Memory B cell (primary cell): ENCODE data around the gene HSD17B7.
"Not testable (repeated sequence)": the region's sequence is repeated elsewhere in the genome, so short reads cannot be mapped to it uniquely, and the experiment has no call there.

Experiments
- ATAC-seq: fragments of 150-1000 bp; cut with Tn5 transposase; 2 replicates; pipeline ENCODE4 v1.10.0; 2021; ENCODE audit warnings: low read depth, mild to moderate bottlenecking, moderate library complexity
- DNase-seq, 2 donors: peaks; one replicate each; pipeline ENCODE4 v3.0.0; 2022; ENCODE audit warnings: low spot score in 2 of 2
- H3K27ac Mint-ChIP-seq: one replicate; pipeline ENCODE4 v1.8.0; 2022; ENCODE audit warnings: mild to moderate bottlenecking, moderate library complexity, mixed read lengths
- H3K27me3 Mint-ChIP-seq: one replicate; pipeline ENCODE4 v1.8.0; 2022; ENCODE audit warnings: mixed read lengths
- H3K36me3 Mint-ChIP-seq: one replicate; pipeline ENCODE4 v1.8.0; 2022; ENCODE audit warnings: mild to moderate bottlenecking, mixed read lengths
- H3K4me1 Mint-ChIP-seq: one replicate; pipeline ENCODE4 v1.8.0; 2022; ENCODE audit warnings: mixed read lengths
- H3K4me3 Mint-ChIP-seq: one replicate; pipeline ENCODE4 v1.8.0; 2022; ENCODE audit warnings: mild to moderate bottlenecking, moderate library complexity, mixed read lengths
- H3K9me3 Mint-ChIP-seq: one replicate; pipeline ENCODE4 v1.8.0; 2022; ENCODE audit warnings: mixed read lengths

The HSD17B7 gene

GRCh38 chr1:162790303-162790984, at the start of gene HSD17B7:
Gene HSD17B7, plus strand, starts transcription at chr1:162790702. Its CDS starts 99 bp downstream, at chr1:162790801.
- not testable (repeated sequence) for H3K4me1 Mint-ChIP-seq

GRCh38 chr1:162740755-162741154, 49.7 kb upstream of the HSD17B7 start:
- Mint-ChIP-seq H3K27me3 (no peaks in the 10 kb centered on the region), H3K36me3 (no peaks in the 10 kb centered on the region), H3K4me1 (no peaks in the 10 kb centered on the region), H3K4me3 (no peak overlapping the region), H3K27ac (no peak overlapping the region), H3K9me3 (no peaks in the 10 kb centered on the region)
- no peak for ATAC-seq
- DNase-seq = no peak

More at GRCh38 chr1:162790303-162790984, at the start of gene HSD17B7:
- Mint-ChIP-seq H3K4me3 (peak within 1 kb of the TSS; percentile 90), H3K27ac (peak within 1 kb of the TSS; percentile 93)
- H3K36me3 Mint-ChIP-seq, H3K9me3 Mint-ChIP-seq, H3K27me3 Mint-ChIP-seq: not testable (repeated sequence)
- peak; percentile 96 for ATAC-seq
- peak; percentile 54 to 71 for DNase-seq

GRCh38 chr1:162741574-162741973, 48.9 kb upstream of the HSD17B7 start:
- no peaks in the 10 kb centered on the region for H3K27me3 Mint-ChIP-seq
- ATAC-seq (no peak), DNase-seq (no peak)
- H3K4me1 Mint-ChIP-seq = no peaks in the 10 kb centered on the region
- no peaks in the 10 kb centered on the region for H3K36me3 Mint-ChIP-seq
- H3K4me3 Mint-ChIP-seq = no peak overlapping the region
- no peaks in the 10 kb centered on the region for H3K9me3 Mint-ChIP-seq
- no peak overlapping the region for H3K27ac Mint-ChIP-seq

GRCh38 chr1:162746264-162746942, 44.1 kb upstream of the HSD17B7 start:
- not testable (repeated sequence) for ATAC-seq, H3K36me3 Mint-ChIP-seq

GRCh38 chr1:162753001-162753658, 37.4 kb upstream of the HSD17B7 start:
- Mint-ChIP-seq H3K9me3 (peaks cover 2% of the 10 kb centered on the region), H3K4me1 (no peaks in the 10 kb centered on the region), H3K4me3 (no peak overlapping the region), H3K36me3 (no peaks in the 10 kb centered on the region), H3K27me3 (peaks cover 1% of the 10 kb centered on the region), H3K27ac (no peak overlapping the region)
- ATAC-seq (no peak), DNase-seq (no peak)

More at GRCh38 chr1:162746264-162746942, 44.1 kb upstream of the HSD17B7 start:
- not testable (repeated sequence) for H3K9me3 Mint-ChIP-seq, H3K4me3 Mint-ChIP-seq, H3K4me1 Mint-ChIP-seq, H3K27ac Mint-ChIP-seq, DNase-seq, H3K27me3 Mint-ChIP-seq

GRCh38 chr1:162753998-162754585, 36.4 kb upstream of the HSD17B7 start:
- ATAC-seq (no peak), DNase-seq (no peak)
- Mint-ChIP-seq H3K4me1 (no peaks in the 10 kb centered on the region), H3K4me3 (no peak overlapping the region), H3K27me3 (peaks cover 1% of the 10 kb centered on the region), H3K36me3 (no peaks in the 10 kb centered on the region), H3K27ac (no peak overlapping the region), H3K9me3 (peaks cover 2% of the 10 kb centered on the region)

- Mint-ChIP-seq H3K27ac (no peak overlapping the region), H3K4me1 (no peaks in the 10 kb centered on the region), H3K4me3 (no peak overlapping the region), H3K9me3 (no peaks in the 10 kb centered on the region), H3K27me3 (peaks cover 1% of the 10 kb centered on the region), H3K36me3 (no peaks in the 10 kb centered on the region)
- ATAC-seq (no peak), DNase-seq (no peak)
Observed at GRCh38 chr1:162755306-162755705, 35.2 kb upstream of the HSD17B7 start.

- ATAC-seq = no peak
- Mint-ChIP-seq H3K36me3 (no peaks in the 10 kb centered on the region), H3K4me3 (no peak overlapping the region), H3K27me3 (peaks cover 1% of the 10 kb centered on the region), H3K4me1 (no peaks in the 10 kb centered on the region), H3K27ac (no peak overlapping the region), H3K9me3 (no peaks in the 10 kb centered on the region)
- no peak for DNase-seq
Observed at GRCh38 chr1:162756523-162756922, 34.0 kb upstream of the HSD17B7 start.

- Mint-ChIP-seq H3K4me3 (no peak overlapping the region), H3K9me3 (no peaks in the 10 kb centered on the region), H3K27me3 (peaks cover 1% of the 10 kb centered on the region), H3K27ac (no peak overlapping the region), H3K36me3 (no peaks in the 10 kb centered on the region), H3K4me1 (no peaks in the 10 kb centered on the region)
- ATAC-seq (no peak), DNase-seq (no peak)
Observed at GRCh38 chr1:162757476-162757875, 33.0 kb upstream of the HSD17B7 start.

GRCh38 chr1:162765788-162766187, 24.7 kb upstream of the HSD17B7 start:
- DNase-seq (no peak), ATAC-seq (no peak)
- Mint-ChIP-seq H3K27ac (no peak overlapping the region), H3K4me3 (no peak overlapping the region), H3K9me3 (no peaks in the 10 kb centered on the region), H3K27me3 (peaks cover 3% of the 10 kb centered on the region), H3K36me3 (no peaks in the 10 kb centered on the region), H3K4me1 (no peaks in the 10 kb centered on the region)

GRCh38 chr1:162772571-162773154, 17.8 kb upstream of the HSD17B7 start:
- DNase-seq (no peak), ATAC-seq (no peak)
- H3K27me3 Mint-ChIP-seq = peaks cover 9% of the 10 kb centered on the region
- H3K27ac Mint-ChIP-seq = no peak overlapping the region
- no peaks in the 10 kb centered on the region for H3K4me1 Mint-ChIP-seq
- H3K9me3 Mint-ChIP-seq = no peaks in the 10 kb centered on the region
- H3K4me3 Mint-ChIP-seq = no peak overlapping the region
- peaks cover 3% of the 10 kb centered on the region for H3K36me3 Mint-ChIP-seq

- no peak for ATAC-seq
- peaks cover 11% of the 10 kb centered on the region for H3K27me3 Mint-ChIP-seq
- H3K4me1 Mint-ChIP-seq = no peaks in the 10 kb centered on the region
Observed at GRCh38 chr1:162774007-162774406, 16.5 kb upstream of the HSD17B7 start.

GRCh38 chr1:162779043-162779442, 11.5 kb upstream of the HSD17B7 start:
- Mint-ChIP-seq H3K36me3 (peaks cover 2% of the 10 kb centered on the region), H3K4me1 (no peaks in the 10 kb centered on the region)
- ATAC-seq = no peak

More at GRCh38 chr1:162774007-162774406, 16.5 kb upstream of the HSD17B7 start:
- Mint-ChIP-seq H3K4me3 (no peak overlapping the region), H3K27ac (no peak overlapping the region), H3K36me3 (peaks cover 3% of the 10 kb centered on the region), H3K9me3 (no peaks in the 10 kb centered on the region)
- DNase-seq = no peak

GRCh38 chr1:162782671-162783070, 7.8 kb upstream of the HSD17B7 start:
- no peaks in the 10 kb centered on the region for H3K9me3 Mint-ChIP-seq
- no peak overlapping the region for H3K27ac Mint-ChIP-seq
- peaks cover 2% of the 10 kb centered on the region for H3K36me3 Mint-ChIP-seq
- no peak for ATAC-seq
- DNase-seq = no peak
- no peak overlapping the region for H3K4me3 Mint-ChIP-seq
- H3K4me1 Mint-ChIP-seq = no peaks in the 10 kb centered on the region
- peaks cover 5% of the 10 kb centered on the region for H3K27me3 Mint-ChIP-seq

More at GRCh38 chr1:162779043-162779442, 11.5 kb upstream of the HSD17B7 start:
- Mint-ChIP-seq H3K4me3 (no peak overlapping the region), H3K27ac (no peak overlapping the region), H3K27me3 (peaks cover 11% of the 10 kb centered on the region), H3K9me3 (no peaks in the 10 kb centered on the region)
- no peak for DNase-seq
